Endothelial cell of umbilical vein (primary cell): ENCODE measurements around the gene CPPED1. TPM values are rescaled to one million over a fixed set of nuclear protein-coding genes. Genes with fewer than 3 reads are reported as not detected.

Experiments used
- BruUV-seq: library from RNA; stranded (reverse); fragments of 400-500 nt; replicated peaks from 2 replicates; lab custom pipeline; 2021; lab: Mats Ljungman, UMichigan
- CTCF ChIA-PET: fragments of 300-600, 350-600 bp; sonication (Branson Sonifier 250); formaldehyde crosslinking; loops from one replicate; lab custom pipeline; 2021; ENCODE audit warnings: antibody characterized with exemption, inconsistent platforms; lab: Charles Lee
- POLR2A ChIA-PET: fragments of 300-600, 350-600 bp; sonication (Branson Sonifier 250); formaldehyde crosslinking; loops from one replicate; lab custom pipeline; 2021; ENCODE audit warnings: antibody characterized with exemption, inconsistent platforms; lab: Charles Lee
- DNase-seq: peaks from one replicate; pipeline ENCODE4 v3.0.0-alpha.2; 2011; ENCODE audit warnings: low read depth, low spot score
- FAIRE-seq: peaks from 2 replicates; lab custom pipeline; 2011; peaks lifted over from hg19 to GRCh38; lab: Jason Lieb, UNC
- H2AFZ ChIP-seq: 2 replicates; pipeline ENCODE4 v1.6.0; 2012; ENCODE audit warnings: low read depth, low read length, control low read depth, inconsistent platforms
- H3K27ac ChIP-seq: 2 replicates; pipeline ENCODE4 v1.5.1; 2011; ENCODE audit warnings: low read depth, mild to moderate bottlenecking, control low read depth, low read length, moderate library complexity; ENCODE audit not compliant: insufficient read depth
- H3K27me3 ChIP-seq, 2 experiments: 2 replicates each; pipeline versions ENCODE4 v1.6.0 to v1.6.1; 2011; ENCODE audit warnings: low read length in 2 of 2, mixed read lengths in 1 of 2; ENCODE audit not compliant: control insufficient read depth in 2 of 2, insufficient read depth in 2 of 2
- H3K36me3 ChIP-seq, 2 experiments: 2 replicates in 1 of 2; 3 replicates in 1 of 2; pipeline ENCODE4 v1.5.1; 2011; ENCODE audit warnings: low read length in 2 of 2, mild to moderate bottlenecking in 1 of 2, moderate library complexity in 1 of 2; ENCODE audit not compliant: control insufficient read depth in 2 of 2, insufficient read depth in 2 of 2; ENCODE audit errors: extremely low read depth in 1 of 2
- H3K4me1 ChIP-seq: 3 replicates; pipeline ENCODE4 v1.5.1; 2011; ENCODE audit warnings: mild to moderate bottlenecking, low read length; ENCODE audit not compliant: control insufficient read depth, insufficient read depth; ENCODE audit errors: extremely low read depth
- H3K4me2 ChIP-seq: 2 replicates; pipeline ENCODE4 v1.6.1; 2011; ENCODE audit warnings: low read length, control low read depth, mixed read lengths; ENCODE audit not compliant: insufficient read depth
- H3K4me3 ChIP-seq, 3 experiments: fragments of 200-600 bp in 1 of 3; sonication (generic), shearing (Covaris generic) in 1 of 3; replicated peaks in 1 of 3; 2 replicates each; pipeline ENCODE4 v1.5.1; 2011 to 2016; ENCODE audit warnings: control low read depth in 3 of 3, low read length in 3 of 3, mild to moderate bottlenecking in 2 of 3, inconsistent platforms in 1 of 3, low read depth in 1 of 3, moderate library complexity in 1 of 3; ENCODE audit not compliant: insufficient read depth in 1 of 3
- H3K79me2 ChIP-seq: 2 replicates; pipeline ENCODE4 v1.6.0; 2012; ENCODE audit warnings: low read length, inconsistent platforms; ENCODE audit not compliant: control insufficient read depth, insufficient read depth
- H3K9ac ChIP-seq: replicated peaks from 2 replicates; pipeline ENCODE3; 2011; ENCODE audit warnings: low read length, control low read depth; ENCODE audit not compliant: insufficient read depth; ENCODE audit errors: extremely low read depth
- H3K9me1 ChIP-seq: replicated peaks from 3 replicates; pipeline ENCODE4 v1.6.0; 2011; ENCODE audit warnings: mild to moderate bottlenecking, low read length; ENCODE audit not compliant: control insufficient read depth, insufficient read depth; ENCODE audit errors: extremely low read depth
- H3K9me3 ChIP-seq: replicated peaks from 2 replicates; pipeline ENCODE4 v1.5.1; 2012; ENCODE audit warnings: low read length, inconsistent platforms; ENCODE audit not compliant: control insufficient read depth, insufficient read depth
- H4K20me1 ChIP-seq: replicated peaks from 2 replicates; pipeline ENCODE3; 2011; ENCODE audit warnings: mild to moderate bottlenecking, low read length; ENCODE audit not compliant: control insufficient read depth, insufficient read depth; ENCODE audit errors: extremely low read depth
- CTCF ChIP-seq, 2 donors: IDR thresholded peaks; 1 replicate in 1 of 2; 2 replicates in 1 of 2; pipeline ENCODE4 v1.5.1; 2011; ENCODE audit warnings: low read length in 2 of 2, mild to moderate bottlenecking in 2 of 2, moderate library complexity in 2 of 2, control low read depth in 1 of 2, inconsistent platforms in 1 of 2, low read depth in 1 of 2; ENCODE audit not compliant: insufficient read depth in 1 of 2; ENCODE audit errors: extremely low read depth in 1 of 2
- EZH2 ChIP-seq: IDR thresholded peaks from 2 replicates; pipeline ENCODE4 v1.6.1; 2012; ENCODE audit warnings: borderline replicate concordance, low read depth, mild to moderate bottlenecking, moderate library complexity, low read length, inconsistent platforms; ENCODE audit not compliant: severe bottlenecking
- FOS ChIP-seq: IDR thresholded peaks from 2 replicates; pipeline ENCODE4 v1.6.1; 2011; ENCODE audit warnings: mild to moderate bottlenecking, low read length, moderate library complexity, borderline replicate concordance; ENCODE audit not compliant: insufficient read depth
- GATA2 ChIP-seq: IDR thresholded peaks from 2 replicates; pipeline ENCODE4 v1.7.0; 2011; ENCODE audit warnings: low read depth, mild to moderate bottlenecking, moderate library complexity, mixed read lengths, low read length; ENCODE audit not compliant: insufficient read length, insufficient read depth
- JUN ChIP-seq: IDR thresholded peaks from 2 replicates; pipeline ENCODE4 v1.6.1; 2011; ENCODE audit warnings: borderline replicate concordance, low read depth; ENCODE audit not compliant: insufficient read length, insufficient read depth
- MAX ChIP-seq: IDR thresholded peaks from 2 replicates; pipeline ENCODE4 v1.6.1; 2011; ENCODE audit not compliant: insufficient read depth, insufficient read length
- MYC ChIP-seq: IDR thresholded peaks from one replicate; pipeline ENCODE4 v1.6.1; 2011; ENCODE audit warnings: mild to moderate bottlenecking, low read depth, low read length
- POLR2A ChIP-seq: IDR thresholded peaks from 2 replicates; pipeline ENCODE4 v1.6.1; 2012; ENCODE audit warnings: low read depth, mild to moderate bottlenecking, control low read depth, low read length
- POLR2AphosphoS5 ChIP-seq: IDR thresholded peaks from 2 replicates; pipeline ENCODE4 v1.6.1; 2012; ENCODE audit warnings: low read depth, mild to moderate bottlenecking, control low read depth, low read length, moderate library complexity; ENCODE audit not compliant: insufficient read depth
- dilution Hi-C: fragments of 300-500 bp; cut with MboI; formaldehyde crosslinking; loops from one replicate; pipeline ENCODE4 v1.15.0; 2019; ENCODE audit warnings: low sequenced_read_pairs; ENCODE audit not compliant: extremely low pct_ligation_motif_present
- intact Hi-C: fragments of 100-400 bp; cut with micrococcal nuclease; formaldehyde crosslinking; loops from one replicate; pipeline ENCODE4 v1.10.0; 2022
- polyA plus RNA-seq, 4 experiments: library from polyadenylated mRNA; depleted of rRNA in 3 of 4; stranded (reverse) in 3 of 4; unstranded in 1 of 4; fragments of >200 nt; gene quantifications; 2 replicates each; pipeline versions ENCODE4 v1.2.1 to v1.2.3, GENCODE V29; 2011 to 2012; ENCODE audit warnings: missing spikeins in 1 of 4
- total RNA-seq: library from RNA; stranded (reverse); gene quantifications from 2 replicates; pipeline ENCODE4 v1.2.3, GENCODE V29; 2021

The CPPED1 gene
- total and polyA plus RNA-seq, 2 donors (not counting 3 experiments of a cell fraction or from before 2014, with no cell fraction given) = 27.9 to 59.3 TPM

GRCh38 chr16:12700161-12700560, 103.5 kb downstream of the CPPED1 start:
- no peak overlapping the region for H3K9ac ChIP-seq
- no peak for DNase-seq
- H3K27ac ChIP-seq = no peak overlapping the region
- POLR2A ChIA-PET = no interaction called here
- dilution Hi-C loops (no loop called here), intact Hi-C loops (no loop called here)
- no peak overlapping the region for H3K4me3 ChIP-seq
- H3K9me1 ChIP-seq = no peaks in the 10 kb centered on the region
- CTCF ChIA-PET = no interaction called here
- peaks cover 3% of the 10 kb centered on the region for H3K4me1 ChIP-seq
- no peak for TF ChIP-seq EZH2
- no peak for TF ChIP-seq POLR2AphosphoS5
- TF ChIP-seq CTCF (IDR thresholded peaks at IDR 0.05; ENCODE audit: extremely low read depth in 1 of 2, insufficient read depth in 1 of 2, low read depth in 1 of 2, low read length in 2 of 2) = no peak
- TF ChIP-seq MAX = no peak
- no peak for TF ChIP-seq FOS
- no peak for TF ChIP-seq GATA2
- TF ChIP-seq MYC = no peak
- TF ChIP-seq POLR2A = no peak
- TF ChIP-seq JUN = no peak
- no peaks in the 10 kb centered on the region for H3K9me3 ChIP-seq
- no peaks in the 10 kb centered on the region for H3K79me2 ChIP-seq
- H3K36me3 ChIP-seq = peaks cover 0 to 10% of the 10 kb centered on the region in 2 experiments
- FAIRE-seq = no peak
- BruUV-seq = no TSS peak
- H3K27me3 ChIP-seq = no peaks in the 10 kb centered on the region
- no peaks in the 10 kb centered on the region for H4K20me1 ChIP-seq
- H3K4me2 ChIP-seq = no peak overlapping the region
- no peak overlapping the region for H2AFZ ChIP-seq
